HCT116 (cell line): ENCODE data around the gene VWA3B. TPM values are rescaled to one million over a fixed set of nuclear protein-coding genes. Genes with fewer than 3 reads are reported as not detected.

ENCODE experiments used
- ATAC-seq: fragments of 200-7000 bp; cut with Tn5 transposase; 2 replicates; pipeline ENCODE4 v1.9.1; 2020; ENCODE audit warnings: mild to moderate bottlenecking, moderate library complexity
- BruUV-seq: library from RNA; stranded (reverse); fragments of 400-500 nt; replicated peaks from 2 replicates; lab custom pipeline; 2021; lab: Mats Ljungman, UMichigan
- CTCF ChIA-PET: fragments of 300-600 bp; sonication (Branson Sonifier 250); formaldehyde crosslinking; loops from one replicate; lab custom pipeline; 2021; ENCODE audit warnings: antibody characterized with exemption; lab: Charles Lee
- POLR2A ChIA-PET: fragments of 300-600, 350-600 bp; sonication (Branson Sonifier 250); formaldehyde crosslinking; loops from one replicate; lab custom pipeline; 2021; ENCODE audit warnings: antibody characterized with exemption; lab: Charles Lee
- RAD21 ChIA-PET, 2 experiments: fragments of 300-600 bp; sonication (Branson Sonifier 250); formaldehyde crosslinking; loops; one replicate each; lab custom pipeline; 2023; ENCODE audit warnings: low total read pairs in 2 of 2; ENCODE audit not compliant: uncharacterized antibody in 2 of 2, unreplicated experiment in 2 of 2, low non-redundant PET in 1 of 2; lab: Charles Lee
- DNase-seq: peaks from one replicate; pipeline ENCODE4 v3.0.0-alpha.2; 2010; ENCODE audit warnings: low read depth, low spot score
- H2AFZ ChIP-seq: fragments of 200-600 bp; shearing (Covaris generic), sonication (generic); 2 replicates; pipeline ENCODE4 v1.6.1; 2017; ENCODE audit warnings: low read depth, mixed run types, mixed read lengths, antibody characterized with exemption, low read length; ENCODE audit not compliant: poor library complexity, severe bottlenecking
- H3K27ac ChIP-seq: 2 replicates; pipeline ENCODE4 v1.5.1; 2012; ENCODE audit warnings: low read depth, low read length
- H3K27me3 ChIP-seq: fragments of 200-600 bp; sonication (generic); 2 replicates; pipeline ENCODE4 v1.6.1; 2016; ENCODE audit warnings: mixed run types, low read length, mixed read lengths; ENCODE audit not compliant: insufficient read depth
- H3K36me3 ChIP-seq, 2 experiments: fragments of 200-500 bp in 1 of 2; fragments of 200-600 bp in 1 of 2; sonication (Bioruptor generic) in 1 of 2; sonication (generic) in 1 of 2; 2 replicates each; pipeline versions ENCODE4 v1.5.1 to v1.6.1; 2014 to 2016; ENCODE audit warnings: low read length in 2 of 2, inconsistent platforms in 1 of 2, mixed read lengths in 1 of 2, mixed run types in 1 of 2; ENCODE audit not compliant: insufficient read depth in 2 of 2, control insufficient read depth in 1 of 2
- H3K4me1 ChIP-seq, 2 experiments: fragments of 200-600 bp in 1 of 2; sonication (generic) in 1 of 2; 2 replicates each; pipeline versions ENCODE4 v1.5.1 to v1.6.1; 2012 to 2017; ENCODE audit warnings: low read length in 2 of 2, inconsistent platforms in 1 of 2, mild to moderate bottlenecking in 1 of 2, mixed read lengths in 1 of 2, mixed run types in 1 of 2, moderate library complexity in 1 of 2; ENCODE audit not compliant: insufficient read depth in 2 of 2, control insufficient read depth in 1 of 2
- H3K4me2 ChIP-seq: fragments of 200-600 bp; sonication (generic); 2 replicates; pipeline ENCODE4 v1.6.1; 2017; ENCODE audit warnings: mixed run types, low read length, mixed read lengths
- H3K4me3 ChIP-seq, 2 experiments: fragments of 200-600 bp in 1 of 2; sonication (generic) in 1 of 2; replicated peaks in 1 of 2; 2 replicates each; pipeline ENCODE4 v1.5.1; 2011 to 2016; ENCODE audit warnings: low read length in 2 of 2, control low read depth in 1 of 2, low read depth in 1 of 2, mild to moderate bottlenecking in 1 of 2, mixed read lengths in 1 of 2, mixed run types in 1 of 2
- H3K79me2 ChIP-seq: fragments of 200-600 bp; sonication (generic); 2 replicates; pipeline ENCODE4 v1.6.1; 2017; ENCODE audit warnings: mild to moderate bottlenecking, mixed run types, low read length, moderate library complexity, mixed read lengths; ENCODE audit not compliant: insufficient read depth
- H3K9ac ChIP-seq: fragments of 200-600 bp; sonication (generic); 2 replicates; pipeline ENCODE4 v1.6.1; 2016; ENCODE audit warnings: low read length, mixed read lengths
- H3K9me2 ChIP-seq: fragments of 200-600 bp; sonication (generic), shearing (Covaris generic); 2 replicates; pipeline ENCODE4 v1.6.1; 2017; ENCODE audit warnings: mixed run types, mild to moderate bottlenecking, moderate library complexity; ENCODE audit not compliant: insufficient read depth
- H3K9me3 ChIP-seq, 2 experiments: fragments of 200-500 bp in 1 of 2; fragments of 200-600 bp in 1 of 2; sonication (Bioruptor generic) in 1 of 2; sonication (generic) in 1 of 2; 2 replicates each; pipeline ENCODE4 v1.6.1; 2014 to 2017; ENCODE audit warnings: low read length in 2 of 2, mixed read lengths in 2 of 2, inconsistent platforms in 1 of 2, low read depth in 1 of 2, mild to moderate bottlenecking in 1 of 2, mixed run types in 1 of 2, moderate library complexity in 1 of 2; ENCODE audit not compliant: control insufficient read depth in 1 of 2, insufficient read depth in 1 of 2
- H4K20me1 ChIP-seq: fragments of 200-600 bp; sonication (generic), shearing (Covaris generic); 2 replicates; pipeline ENCODE4 v1.6.1; 2017; ENCODE audit warnings: mixed run types, mild to moderate bottlenecking, moderate library complexity; ENCODE audit not compliant: insufficient read depth
- ATF3 ChIP-seq: IDR thresholded peaks from 2 replicates; pipeline ENCODE4 v1.6.1; 2012
- CTCF ChIP-seq, 3 experiments: fragments of 200-600 bp in 1 of 3; sonication (generic) in 1 of 3; IDR thresholded peaks in 2 of 3; conservative IDR thresholded peaks in 1 of 3; 2 replicates each; pipeline ENCODE4 v1.5.1; 2012 to 2017; ENCODE audit warnings: low read depth in 2 of 3, low read length in 2 of 3, antibody characterized with exemption in 1 of 3, borderline replicate concordance in 1 of 3, control low read depth in 1 of 3, mild to moderate bottlenecking in 1 of 3, mixed read lengths in 1 of 3, mixed run types in 1 of 3, moderate library complexity in 1 of 3; ENCODE audit not compliant: insufficient read depth in 1 of 3
- EGR1 ChIP-seq: IDR thresholded peaks from 2 replicates; pipeline ENCODE4 v1.6.1; 2012; ENCODE audit warnings: low read depth
- ELF1 ChIP-seq: IDR thresholded peaks from 2 replicates; pipeline ENCODE4 v1.6.1; 2012; ENCODE audit warnings: low read depth, borderline replicate concordance
- EZH2phosphoT487 ChIP-seq: fragments of 200-600 bp; IDR thresholded peaks from 2 replicates; pipeline ENCODE4 v1.6.1; 2018; ENCODE audit warnings: antibody characterized with exemption, borderline replicate concordance
- JUND ChIP-seq: IDR thresholded peaks from 2 replicates; pipeline ENCODE4 v1.6.1; 2012
- SIN3A ChIP-seq: IDR thresholded peaks from 2 replicates; pipeline ENCODE4 v1.6.1; 2012; ENCODE audit warnings: low read depth
- TCF7L2 ChIP-seq: IDR thresholded peaks from 2 replicates; pipeline ENCODE4 v1.7.0; 2011; ENCODE audit warnings: borderline replicate concordance, inconsistent platforms; ENCODE audit not compliant: insufficient read depth, insufficient read length; ENCODE audit errors: extremely low read depth
- YY1 ChIP-seq: IDR thresholded peaks from 2 replicates; pipeline ENCODE4 v1.6.1; 2011; ENCODE audit warnings: low read length, low read depth, moderate library complexity, mild to moderate bottlenecking; ENCODE audit not compliant: insufficient replicate concordance; ENCODE audit errors: extremely low read depth
- ZBTB33 ChIP-seq: IDR thresholded peaks from 2 replicates; pipeline ENCODE4 v1.6.1; 2011; ENCODE audit warnings: mild to moderate bottlenecking, low read length, moderate library complexity; ENCODE audit not compliant: insufficient replicate concordance; ENCODE audit errors: extremely low read depth
- ZFX ChIP-seq: fragments of 450-650 bp; IDR thresholded peaks from 2 replicates; pipeline ENCODE4 v1.6.1; 2017
- ZNF274 ChIP-seq: fragments of 200-500 bp; sonication (Bioruptor generic); IDR thresholded peaks from 2 replicates; pipeline ENCODE4 v1.6.1; 2014; ENCODE audit warnings: mild to moderate bottlenecking, low read depth, low read length, inconsistent platforms
- intact Hi-C: fragments of 100-400 bp; cut with micrococcal nuclease; formaldehyde crosslinking; loops from 2 replicates; pipeline ENCODE4 v1.10.0; 2022
- total RNA-seq: library from RNA; stranded (reverse); gene quantifications from one replicate; pipeline ENCODE4 v1.2.1, GENCODE V29; 2021; ENCODE audit not compliant: unreplicated experiment
- TF ChIP-seq, protein P1 (sequence below): IDR thresholded peaks from 2 replicates; pipeline ENCODE4 v1.6.1; 2012

The VWA3B gene
- total RNA-seq, 1 experiment from 2014 or later: 0.47 TPM

DNA sequence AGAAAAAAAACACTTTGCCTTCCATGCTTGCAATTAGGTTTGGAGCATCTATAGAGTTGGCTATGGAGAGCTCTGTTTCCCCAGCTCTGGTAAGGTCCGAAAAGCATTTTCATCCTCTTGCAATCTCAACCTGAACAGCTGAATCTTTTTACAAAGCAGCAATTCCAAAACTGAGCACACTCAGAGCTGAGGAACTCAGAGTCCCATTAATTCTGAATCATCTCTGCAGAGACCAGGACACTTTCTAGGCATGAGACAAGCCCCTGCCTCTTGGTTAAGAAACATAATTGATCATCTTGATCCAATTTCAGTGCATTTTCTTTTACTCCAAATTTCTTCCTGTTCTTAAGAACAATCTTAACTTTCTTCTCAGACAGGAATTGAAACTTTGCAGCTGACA is 263.4 kb downstream of the VWA3B start:
- no TSS peak for BruUV-seq
- Histone ChIP-seq H3K27ac (no peak overlapping the region), H3K4me3 (no peak overlapping the region), H3K9ac (no peak overlapping the region), H3K9me3 (no peaks in the 10 kb centered on the region), H2AFZ (no peak overlapping the region), H3K79me2 (no peaks in the 10 kb centered on the region), H3K27me3 (peaks cover 1% of the 10 kb centered on the region; the same call in 1 of the 2 replicates), H3K4me1 (no peaks in the 10 kb centered on the region)
- DNase-seq: no peak
- POLR2A ChIA-PET: no interaction called here
- intact Hi-C loops: no loop called here
- CTCF ChIA-PET: interaction anchor here (0.5 kb wide), 1 partner anchor 603 kb away, joined by 3 read pairs; no protein-coding TSS in a partner anchor
- no peak for TF ChIP-seq EZH2phosphoT487
- no peak for TF ChIP-seq JUND
- TF ChIP-seq ZNF274: no peak
- TF ChIP-seq ELF1: no peak
- no peak for TF ChIP-seq ZBTB33
- no peak for TF ChIP-seq CTCF (IDR thresholded peaks at IDR 0.05 in 2 of 3, conservative IDR thresholded peaks at IDR 0.05 in 1 of 3; ENCODE audit: borderline replicate concordance in 1 of 3, insufficient read depth in 1 of 3, low read depth in 2 of 3, low read length in 2 of 3)
- TF ChIP-seq EGR1: no peak
- no peak for TF ChIP-seq TCF7L2
- TF ChIP-seq, protein P1, sequence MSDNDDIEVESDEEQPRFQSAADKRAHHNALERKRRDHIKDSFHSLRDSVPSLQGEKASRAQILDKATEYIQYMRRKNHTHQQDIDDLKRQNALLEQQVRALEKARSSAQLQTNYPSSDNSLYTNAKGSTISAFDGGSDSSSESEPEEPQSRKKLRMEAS: no peak
- TF ChIP-seq YY1: no peak
- TF ChIP-seq SIN3A: no peak
- TF ChIP-seq ZFX: no peak
- TF ChIP-seq ATF3: no peak
- TF ChIP-seq, all 23 proteins: peak for 0
- Histone ChIP-seq H3K9me2 (no peaks in the 10 kb centered on the region), H3K36me3 (no peaks in the 10 kb centered on the region), H4K20me1 (no peaks in the 10 kb centered on the region), H3K4me2 (no peak overlapping the region)
- RAD21 ChIA-PET: no interaction called here
- ATAC-seq: no peak
